Subcutaneous adipose tissue (tissue), 4 donors: ENCODE results near the gene MET. TPM values are rescaled to one million over a fixed set of nuclear protein-coding genes. Genes with fewer than 3 reads are reported as not detected.

ENCODE experiments used
- CTCF ChIP-seq: fragments of 450-650 bp; IDR thresholded peaks from one replicate; pipeline ENCODE4 v1.5.1; 2016; ENCODE audit warnings: low read depth, mild to moderate bottlenecking, control low read depth, antibody characterized with exemption, moderate library complexity
- total RNA-seq, 4 donors: library from RNA; depleted of rRNA; stranded (reverse); fragments of >200 nt; gene quantifications; one replicate each; pipeline ENCODE4 v1.1.0, GENCODE V29; 2016

MET gene
- total RNA-seq, 4 donors from 2014 or later: 15.6 to 49.5 (median 40.7) TPM

DNA sequence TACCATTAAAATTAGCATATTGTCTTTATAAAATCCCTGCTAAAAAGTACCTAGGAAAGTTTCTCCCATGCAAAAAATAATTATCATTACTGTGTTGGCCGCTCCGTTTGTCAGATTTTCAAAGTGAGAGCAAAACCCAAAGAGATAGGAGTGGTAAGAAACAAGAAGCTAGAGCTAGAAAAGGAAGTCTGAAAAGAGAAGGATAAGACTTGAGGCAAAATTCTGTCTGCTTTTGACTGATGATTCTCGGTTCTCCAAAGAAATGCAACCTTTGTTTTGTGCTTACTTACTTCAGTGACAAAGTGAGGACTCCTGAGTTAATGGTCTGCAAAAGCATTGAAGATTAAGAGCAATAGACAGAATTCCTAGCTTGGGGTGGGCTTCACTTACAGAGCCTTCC, 157.0 kb downstream of the MET start:
- no peak for TF ChIP-seq CTCF

GRCh38 chr7:116829493-116829892, 157.5 kb downstream of the MET start:
- no peak for TF ChIP-seq CTCF

DNA sequence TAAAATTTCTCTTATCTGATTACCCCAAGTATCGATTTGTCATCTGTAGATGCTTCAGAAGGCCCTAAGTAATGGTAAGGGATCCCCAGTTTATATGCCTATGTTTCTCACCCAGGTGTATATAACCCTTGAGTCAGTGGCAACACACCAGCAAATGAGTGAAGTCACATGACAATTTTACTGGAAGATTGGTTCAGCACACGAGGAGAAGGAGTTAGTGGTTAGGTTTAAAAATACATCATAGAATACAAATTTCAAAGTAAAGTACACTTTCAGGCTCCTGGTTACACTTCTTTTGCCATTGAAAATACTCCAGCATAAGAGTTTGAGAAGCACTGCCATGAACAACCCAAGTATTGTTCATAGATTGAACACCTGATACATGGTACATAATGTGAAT, 160.7 kb downstream of the MET start:
- TF ChIP-seq CTCF: no peak

DNA sequence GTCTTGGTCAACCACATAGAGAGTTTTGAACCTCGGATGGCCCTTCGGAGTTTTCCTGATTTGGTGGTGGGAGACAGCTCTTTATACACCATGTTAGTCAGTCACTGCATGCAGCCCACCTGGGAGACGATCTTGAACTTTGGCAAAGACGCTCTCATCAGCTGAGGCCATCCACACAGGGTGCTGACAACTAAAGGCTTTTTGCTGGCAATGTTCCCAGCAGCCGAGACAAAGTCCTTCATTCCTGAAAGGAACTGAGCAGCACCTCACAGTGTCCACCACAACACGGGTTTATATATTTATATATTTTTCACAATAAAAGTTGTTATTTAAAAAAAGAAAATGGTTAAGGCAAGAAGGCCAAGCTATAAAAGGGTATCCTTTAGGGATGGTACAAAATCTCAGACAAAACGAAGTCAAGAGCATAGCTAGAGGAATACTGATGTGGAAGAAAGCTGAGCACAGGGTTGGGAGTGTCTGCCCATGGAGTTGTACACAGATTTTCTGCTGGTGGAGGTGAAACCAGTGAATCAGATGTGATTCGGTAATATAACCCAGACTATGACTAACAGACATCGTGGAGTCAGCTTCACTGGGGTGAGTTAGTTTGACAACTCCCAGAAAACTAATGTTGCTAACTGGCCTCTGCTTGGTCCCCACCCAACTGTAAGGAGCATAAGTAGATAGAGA, 163.0 kb downstream of the MET start:
- no peak for TF ChIP-seq CTCF

DNA sequence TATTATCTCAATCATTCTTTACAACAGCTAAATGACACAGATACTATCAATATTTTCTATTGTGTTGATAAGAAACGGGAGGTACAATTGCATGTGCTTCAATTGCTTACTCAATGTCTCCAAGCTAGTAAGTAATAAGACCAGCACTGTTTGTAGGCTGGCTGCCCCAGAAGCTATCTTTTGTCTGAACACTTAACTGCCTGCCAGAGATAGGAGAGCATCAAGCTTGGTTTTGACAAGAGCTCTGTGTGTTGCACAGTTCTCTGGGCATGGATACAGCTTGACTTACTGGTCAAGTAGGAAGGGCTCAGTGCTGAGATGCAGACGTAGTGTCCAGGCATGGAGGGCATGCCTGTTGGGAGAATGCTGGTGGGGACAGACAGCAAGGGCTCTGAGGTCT, 164.1 kb downstream of the MET start:
- no peak for TF ChIP-seq CTCF

GRCh38 chr7:116836911-116837310, 164.9 kb downstream of the MET start:
- no peak for TF ChIP-seq CTCF

DNA sequence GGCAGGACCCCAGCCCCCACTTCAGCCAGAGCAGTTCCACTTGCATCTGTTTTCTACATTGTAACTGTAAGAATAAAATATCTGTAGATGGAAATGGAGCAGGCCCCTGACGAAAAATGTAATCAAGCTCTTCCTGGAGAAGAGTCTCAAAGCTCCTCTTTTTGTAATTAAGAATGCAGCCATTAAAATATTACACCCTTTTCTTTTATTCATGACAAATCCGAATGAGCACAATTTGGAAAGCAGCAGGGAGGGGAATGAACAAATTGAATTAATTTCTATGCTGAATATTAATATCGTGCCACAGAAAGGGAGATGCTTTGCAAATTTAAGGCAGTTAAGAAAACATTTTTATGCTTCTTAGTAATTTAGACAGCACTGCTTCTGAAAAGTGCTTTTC, 165.6 kb downstream of the MET start:
- TF ChIP-seq CTCF: no peak
